IPS DF 6.9 (cell line): Measurements from ENCODE around the gene GPR108.

ENCODE experiments used
- DNase-seq: peaks from one replicate; pipeline ENCODE4 v3.0.0-alpha.2; 2013; ENCODE audit warnings: low read depth, low spot score
- H3K27ac ChIP-seq: one replicate; pipeline ENCODE4 v1.5.1; 2013; ENCODE audit warnings: low read length, control low read depth
- H3K27me3 ChIP-seq: 2 replicates; pipeline ENCODE4 v1.6.1; 2013; ENCODE audit warnings: mild to moderate bottlenecking, low read length; ENCODE audit not compliant: control insufficient read depth, insufficient read depth
- H3K36me3 ChIP-seq: 2 replicates; pipeline ENCODE4 v1.6.1; 2013; ENCODE audit warnings: low read length; ENCODE audit not compliant: control insufficient read depth, insufficient read depth
- H3K4me1 ChIP-seq: 2 replicates; pipeline ENCODE4 v1.6.1; 2013; ENCODE audit warnings: low read length; ENCODE audit not compliant: control insufficient read depth, insufficient read depth
- H3K4me3 ChIP-seq: 2 replicates; pipeline ENCODE4 v1.5.1; 2013; ENCODE audit warnings: mild to moderate bottlenecking, low read length
- H3K9me3 ChIP-seq: 2 replicates; pipeline ENCODE4 v1.6.1; 2013; ENCODE audit warnings: low read length, inconsistent platforms; ENCODE audit not compliant: control insufficient read depth, insufficient read depth
- WGBS: extraction: QIAGEN DNeasy Blood & Tissue Kit; methylation state at CpG from one replicate; pipeline ENCODE4 v1.1.7; 2013; ENCODE audit warnings: mixed read lengths, missing lambda C conversion rate; ENCODE audit not compliant: insufficient read length, insufficient coverage; 5-methylcytosine and 5-hydroxymethylcytosine counted together

Gene GPR108

DNA sequence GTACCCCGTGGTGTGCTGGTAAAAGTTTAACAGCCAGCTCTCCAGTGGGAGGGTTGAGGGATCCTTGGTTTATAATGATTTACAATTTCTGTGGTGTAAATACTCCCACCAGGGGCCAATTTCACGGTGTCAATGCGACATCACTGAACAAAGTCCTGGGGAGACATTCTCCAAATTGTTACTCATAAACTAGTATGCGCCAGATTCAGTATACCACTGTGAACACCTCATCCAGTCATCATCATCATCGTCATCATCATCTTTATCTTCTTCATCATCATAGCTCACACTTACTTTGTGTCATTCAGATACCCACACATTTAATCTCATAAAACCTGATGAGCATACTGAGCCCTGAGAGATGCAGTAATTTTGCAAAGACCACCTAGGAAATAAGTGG is 50.3 kb downstream of the GPR108 start:
- WGBS: 100% methylated on average over 1 of the region's 5 CpGs
- H3K36me3 ChIP-seq: no peaks in the 10 kb centered on the region
- H3K4me3 ChIP-seq: no peak overlapping the region
- H3K4me1 ChIP-seq: no peaks in the 10 kb centered on the region
- no peaks in the 10 kb centered on the region for H3K27me3 ChIP-seq
- DNase-seq: no peak
- no peaks in the 10 kb centered on the region for H3K9me3 ChIP-seq
- H3K27ac ChIP-seq: no peak overlapping the region

DNA sequence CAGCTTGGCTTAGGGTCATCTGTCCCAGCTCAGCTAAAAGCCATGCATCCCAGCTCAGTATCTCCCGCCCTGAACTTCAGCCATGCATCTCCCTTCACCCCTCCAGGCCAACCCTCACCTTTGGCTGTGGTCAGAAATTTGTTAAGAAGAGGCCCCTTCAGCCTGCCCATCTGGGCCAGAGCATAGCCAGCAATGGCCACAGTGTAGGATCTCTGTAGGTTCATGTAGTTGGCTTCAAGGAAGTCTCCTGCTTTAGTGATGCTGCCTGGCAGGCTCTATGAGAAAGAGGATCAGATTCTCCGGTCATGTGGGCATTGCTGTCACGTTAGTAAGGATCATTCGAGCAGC is 50.8 kb downstream of the GPR108 start:
- Histone ChIP-seq H3K9me3 (no peaks in the 10 kb centered on the region), H3K36me3 (no peaks in the 10 kb centered on the region), H3K4me1 (no peaks in the 10 kb centered on the region), H3K4me3 (no peak overlapping the region), H3K27ac (no peak overlapping the region), H3K27me3 (no peaks in the 10 kb centered on the region)
- DNase-seq: no peak
- WGBS: no CpG with 5 or more reads among the region's 4 CpGs

DNA sequence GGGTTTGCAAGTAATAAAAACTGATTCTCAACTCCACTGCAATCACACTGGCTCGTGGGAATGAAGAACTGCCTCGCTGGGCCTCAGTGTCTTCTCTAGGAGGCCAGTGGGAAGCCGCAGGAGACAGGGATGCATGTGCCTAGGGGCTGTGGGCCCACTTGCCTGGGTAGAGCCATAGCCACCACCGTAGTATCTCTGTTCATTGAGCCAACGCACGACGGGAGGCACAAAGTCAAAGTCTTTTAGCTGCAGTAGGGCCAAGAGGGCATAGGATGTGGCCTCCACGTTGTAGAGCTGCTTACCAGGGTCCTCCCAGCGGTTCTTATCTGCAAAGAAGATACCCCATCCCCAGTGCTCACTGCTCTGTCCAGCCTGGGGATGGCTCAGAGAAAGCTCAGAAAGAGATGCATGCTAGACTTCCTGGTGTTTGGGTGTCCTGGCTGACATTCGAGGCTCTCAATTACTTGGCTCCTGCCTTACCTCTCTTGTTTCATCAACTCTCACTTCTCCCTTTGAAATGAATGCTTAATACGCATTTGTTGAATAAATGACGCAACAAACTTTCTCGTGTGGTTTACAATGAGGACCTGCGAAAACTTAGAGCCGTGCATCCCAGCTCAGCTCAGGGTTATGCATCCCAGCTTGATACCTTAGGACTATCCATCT is 51.3 kb downstream of the GPR108 start:
- Histone ChIP-seq H3K36me3 (no peaks in the 10 kb centered on the region), H3K27me3 (no peaks in the 10 kb centered on the region), H3K27ac (no peak overlapping the region), H3K9me3 (no peaks in the 10 kb centered on the region), H3K4me3 (no peak overlapping the region), H3K4me1 (no peaks in the 10 kb centered on the region)
- no CpG with 5 or more reads among the region's 15 CpGs for WGBS
- DNase-seq: no peak

DNA sequence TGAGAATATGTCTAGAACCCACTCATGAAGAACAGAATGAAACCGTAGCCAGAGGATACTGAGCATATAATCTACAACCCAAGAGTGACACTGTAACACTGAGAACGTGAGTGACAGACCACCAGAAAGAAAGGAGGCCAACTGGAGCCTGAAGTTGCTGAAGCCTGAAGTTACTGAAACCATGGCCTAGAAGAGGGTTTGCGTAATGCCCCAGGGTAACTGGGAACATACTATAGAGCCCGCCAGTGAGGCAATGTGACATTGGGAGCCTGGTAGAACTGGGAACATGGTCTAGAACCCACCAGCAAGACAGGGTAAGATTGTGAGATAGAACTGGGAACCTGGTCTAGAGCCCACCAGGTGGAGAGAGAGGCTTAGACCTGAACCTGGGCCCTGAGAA is 51.9 kb downstream of the GPR108 start:
- Histone ChIP-seq H3K36me3 (no peaks in the 10 kb centered on the region), H3K4me3 (no peak overlapping the region)
- no CpG with 5 or more reads among the region's 4 CpGs for WGBS

DNA sequence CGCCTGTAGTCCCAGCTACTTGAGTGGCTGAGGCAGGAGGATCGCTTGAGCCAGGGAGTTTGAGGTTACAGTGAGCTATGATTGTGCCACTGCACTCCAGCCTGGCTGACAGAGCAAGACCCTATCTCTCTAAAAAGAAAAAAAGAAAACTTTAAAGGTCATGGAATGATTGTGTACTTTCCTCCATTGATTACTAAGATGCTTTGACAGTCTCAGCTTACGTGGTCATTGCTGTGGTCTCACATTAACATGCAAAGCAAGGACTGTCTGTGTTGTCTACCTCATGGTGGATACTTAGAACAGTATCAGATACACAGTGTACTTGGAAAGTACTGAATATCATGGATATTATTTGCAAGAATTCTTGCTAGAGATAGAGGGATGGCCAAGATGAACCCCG is 53.4 kb downstream of the GPR108 start:
- no CpG with 5 or more reads among the region's 4 CpGs for WGBS
- H3K27me3 ChIP-seq: no peaks in the 10 kb centered on the region
- no peak for DNase-seq

More for the DNA sequence above, 51.9 kb downstream of the GPR108 start:
- Histone ChIP-seq H3K27ac (no peak overlapping the region), H3K4me1 (no peaks in the 10 kb centered on the region), H3K27me3 (no peaks in the 10 kb centered on the region), H3K9me3 (no peaks in the 10 kb centered on the region)
- DNase-seq: no peak

DNA sequence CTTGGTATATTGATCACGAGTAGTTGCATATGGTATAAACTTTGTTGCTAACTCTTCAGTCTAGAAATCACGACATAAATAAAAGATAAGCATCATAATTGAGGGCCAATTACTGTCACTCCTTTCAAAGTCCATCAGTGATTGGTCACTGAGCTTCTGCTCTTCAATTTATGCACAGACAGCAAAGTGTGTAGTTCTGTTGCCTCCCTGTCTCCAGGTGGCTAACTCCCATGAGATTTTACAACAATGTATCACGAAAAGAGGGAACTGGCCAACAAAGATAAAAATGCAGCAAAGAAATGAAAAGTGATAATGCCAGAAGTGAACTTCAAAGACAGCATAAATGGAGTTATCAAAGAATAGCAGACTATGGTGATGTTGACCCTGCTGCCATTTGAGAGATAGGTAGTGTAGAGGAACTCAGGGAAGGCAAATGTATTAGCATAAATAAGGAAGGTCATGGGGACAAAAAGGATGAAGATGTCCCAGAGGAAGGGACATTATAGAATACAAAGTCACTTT is 54.7 kb downstream of the GPR108 start:
- Histone ChIP-seq H3K4me1 (peaks cover 3% of the 10 kb centered on the region; the same call in 1 of the 2 replicates), H3K9me3 (no peaks in the 10 kb centered on the region), H3K4me3 (no peak overlapping the region), H3K27me3 (no peaks in the 10 kb centered on the region), H3K36me3 (0 out of 2 replicates have a peak, but pooled peaks cover 3% of the 10 kb centered on the region), H3K27ac (no peak overlapping the region)
- no peak for DNase-seq
- no CpG with 5 or more reads among the region's 3 CpGs for WGBS

More for the DNA sequence above, 53.4 kb downstream of the GPR108 start:
- no peaks in the 10 kb centered on the region for H3K4me1 ChIP-seq
- no peak overlapping the region for H3K4me3 ChIP-seq
- no peaks in the 10 kb centered on the region for H3K9me3 ChIP-seq
- no peaks in the 10 kb centered on the region for H3K36me3 ChIP-seq
- no peak overlapping the region for H3K27ac ChIP-seq

DNA sequence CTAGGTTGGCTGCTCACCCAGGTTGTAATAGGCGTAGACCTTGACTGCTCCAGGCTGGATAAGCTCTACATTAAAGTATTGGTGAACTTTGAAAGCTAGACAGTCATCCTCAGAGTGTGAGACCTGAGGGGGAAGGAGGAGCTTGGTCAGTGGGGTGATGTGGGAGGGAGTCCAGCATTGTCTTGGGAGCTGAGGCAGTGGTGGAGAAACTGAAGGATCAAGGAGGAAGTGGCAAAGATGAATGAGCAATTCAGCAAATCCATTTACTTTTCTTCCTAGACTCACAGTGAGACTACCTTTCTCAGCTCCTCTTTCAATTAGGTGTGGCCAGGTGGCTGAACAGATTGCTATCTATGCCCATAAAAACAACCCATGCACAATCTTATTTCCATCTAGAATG is 57.2 kb downstream of the GPR108 start:
- Histone ChIP-seq H3K27me3 (no peaks in the 10 kb centered on the region), H3K4me3 (no peak overlapping the region)
- WGBS: no CpG with 5 or more reads among the region's 1 CpG

More for the DNA sequence above, 57.2 kb downstream of the GPR108 start:
- 0 out of 2 replicates have a peak, but pooled peaks cover 3% of the 10 kb centered on the region for H3K36me3 ChIP-seq
- no peak for DNase-seq
- no peaks in the 10 kb centered on the region for H3K9me3 ChIP-seq
- peaks cover 3% of the 10 kb centered on the region; the same call in 1 of the 2 replicates for H3K4me1 ChIP-seq
- no peak overlapping the region for H3K27ac ChIP-seq
